GM21367 (cell line): ENCODE data around the gene NUAK2.

Experiments used
- ATAC-seq: cut with Tn5 transposase; IDR thresholded peaks from one replicate; pipeline ENCODE4 v1.9.1; 2021; ENCODE audit not compliant: unreplicated experiment

The NUAK2 gene

DNA sequence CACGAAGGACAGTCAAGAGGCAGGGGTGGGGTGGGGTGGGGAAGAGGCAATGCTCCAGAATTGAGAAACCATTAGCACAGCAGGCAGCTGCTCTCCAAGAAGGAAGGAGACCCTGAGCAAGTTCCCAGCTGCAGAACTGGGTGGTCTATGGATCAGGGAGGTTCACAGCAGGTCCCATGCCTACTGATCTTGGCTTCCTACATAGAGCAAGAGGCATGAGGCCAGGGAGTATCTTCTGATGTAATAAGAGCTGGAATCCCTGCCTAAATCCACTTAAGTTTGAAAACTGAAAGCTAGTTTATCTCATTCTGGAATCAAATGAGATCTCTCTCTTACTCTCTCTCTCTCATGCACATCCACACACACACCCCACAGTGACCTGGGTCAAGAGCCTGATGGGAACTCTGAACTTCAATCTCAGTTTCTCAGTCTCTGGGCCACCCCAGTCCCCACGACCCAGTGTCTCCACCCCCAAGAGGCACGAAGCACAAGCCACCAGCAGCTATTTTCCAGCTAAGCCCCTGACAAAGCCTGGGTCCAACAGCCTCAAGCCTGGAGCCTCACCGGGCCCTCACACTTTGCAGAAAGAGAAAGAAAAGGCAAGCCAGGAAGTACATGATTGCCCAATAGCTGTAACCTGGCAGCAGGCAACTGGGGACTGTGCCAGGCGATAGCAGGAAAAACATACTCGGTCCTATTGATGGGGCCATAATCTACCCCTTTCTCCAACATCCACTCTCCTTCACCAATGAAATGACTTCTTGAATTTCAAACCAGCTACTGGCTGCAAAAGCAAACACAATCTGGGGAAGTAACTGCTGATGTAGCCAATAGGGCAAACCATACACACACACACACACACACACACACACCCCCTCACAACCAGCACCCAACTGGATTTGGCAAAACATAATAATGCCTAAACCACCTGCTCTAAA, 2.2 kb downstream of the NUAK2 start:
- ATAC-seq: no peak

DNA sequence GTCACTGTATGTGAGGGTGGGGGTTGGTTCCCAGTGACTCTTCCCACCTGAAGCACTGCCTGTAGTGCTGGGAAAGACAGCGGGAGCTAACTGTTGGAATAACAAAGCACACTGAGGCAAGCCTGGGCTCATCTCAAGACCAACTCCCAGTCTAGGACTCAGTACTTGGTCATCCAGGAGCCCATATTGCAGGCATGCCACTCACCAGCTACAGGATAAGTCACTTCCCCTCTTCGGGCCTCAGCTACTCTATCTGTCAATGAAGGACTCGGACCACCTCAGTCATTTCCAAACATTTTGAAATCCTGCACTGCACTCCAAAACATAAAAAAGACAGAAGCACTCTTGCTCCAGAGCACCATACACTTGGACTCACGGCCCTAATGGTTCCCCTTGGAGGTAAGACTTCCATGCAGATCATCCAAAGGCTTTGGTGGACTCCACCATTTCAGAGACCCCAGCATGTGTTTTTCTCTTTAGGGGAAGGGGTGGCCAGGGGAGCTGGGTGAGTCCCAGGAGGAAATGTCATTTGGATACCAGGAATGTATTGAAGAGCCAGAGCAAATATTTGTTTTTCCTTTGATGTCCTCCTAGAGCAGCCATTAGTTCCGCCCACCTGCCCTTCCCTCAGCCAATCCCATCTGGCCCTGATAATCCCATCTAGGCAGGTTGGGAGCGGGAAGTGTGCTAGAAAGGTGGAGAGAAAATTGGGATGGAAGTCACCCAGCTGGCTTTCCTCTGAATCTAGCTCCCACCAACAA, 3.1 kb downstream of the NUAK2 start:
- ATAC-seq: no peak

DNA sequence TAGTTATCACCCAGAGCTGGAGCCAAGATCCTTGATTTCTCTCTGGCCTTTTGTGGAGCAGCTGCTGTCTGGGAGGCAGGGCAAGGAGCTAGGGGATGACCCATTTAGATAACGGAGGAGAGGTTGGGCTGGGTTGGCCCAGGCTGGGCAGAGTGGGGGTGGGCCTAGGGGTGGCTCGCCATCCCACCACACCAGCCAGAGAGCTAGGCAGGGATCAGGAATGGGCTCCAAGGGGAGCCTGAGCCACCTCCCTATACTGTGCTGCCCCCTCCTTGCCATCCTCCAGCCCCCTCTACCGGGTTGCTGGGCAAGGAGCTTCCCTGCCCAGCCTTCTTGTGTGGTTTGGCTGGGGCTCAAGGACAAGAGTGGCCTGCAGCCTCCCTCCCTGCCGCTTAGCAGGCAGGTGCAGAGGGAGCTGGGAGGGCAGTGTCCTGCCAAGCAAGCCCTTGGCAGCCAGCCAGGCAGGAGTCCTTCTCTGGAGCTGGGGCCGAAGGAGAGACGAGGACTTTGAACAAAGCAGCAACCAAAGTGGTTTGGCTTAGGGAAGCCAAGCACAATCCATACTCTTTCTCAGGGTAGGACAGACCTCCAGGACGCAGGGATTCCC, 4.1 kb downstream of the NUAK2 start:
- no peak for ATAC-seq

DNA sequence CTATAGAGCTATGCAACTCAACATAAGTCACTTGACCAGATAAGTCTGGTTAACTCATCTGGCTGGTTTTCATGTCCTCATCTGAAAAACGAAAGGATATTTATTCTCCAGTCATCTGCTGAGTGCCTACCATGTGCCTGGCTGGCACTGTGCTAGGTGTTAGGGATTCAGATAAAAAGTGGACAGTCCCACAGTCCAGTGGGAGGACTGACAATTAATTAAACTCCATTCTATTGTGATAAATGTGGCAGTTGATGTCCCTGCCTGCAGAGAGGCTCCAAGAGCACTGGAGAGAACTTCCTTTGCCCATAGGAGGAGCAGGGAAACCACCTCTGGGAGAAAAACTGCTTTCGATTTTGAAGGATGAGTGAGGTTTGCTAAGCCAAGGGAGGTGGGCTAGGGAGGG, 5.4 kb downstream of the NUAK2 start:
- no peak for ATAC-seq

DNA sequence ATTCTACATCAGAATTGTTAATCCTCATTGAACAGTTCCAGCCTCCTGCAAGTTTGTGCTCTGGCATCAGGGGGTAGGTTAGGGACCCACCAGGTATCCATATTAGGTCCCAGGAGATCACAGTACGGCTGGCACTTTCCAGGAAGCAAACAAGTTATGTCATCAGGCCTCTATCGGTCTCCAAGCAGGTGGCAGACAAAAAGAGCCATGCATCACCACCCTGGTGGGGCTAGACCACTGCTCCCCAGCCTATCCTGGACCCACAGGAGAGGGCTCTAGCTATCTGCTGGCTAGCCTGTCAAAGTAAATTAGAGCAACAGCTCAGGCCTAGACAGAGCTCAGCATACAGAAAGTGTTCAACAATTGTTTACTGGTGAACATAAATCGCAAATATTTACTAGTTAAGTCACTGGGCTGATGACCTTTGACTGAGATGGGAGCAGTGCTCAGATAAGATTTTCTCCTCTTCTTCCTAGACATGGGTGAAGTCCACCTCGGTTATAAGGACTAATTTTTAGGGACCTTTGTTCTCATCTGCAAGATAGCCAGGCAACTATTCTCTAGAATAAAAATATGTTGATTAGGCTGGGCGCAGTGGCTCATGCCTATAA, 6.4 kb downstream of the NUAK2 start:
- ATAC-seq: no peak

DNA sequence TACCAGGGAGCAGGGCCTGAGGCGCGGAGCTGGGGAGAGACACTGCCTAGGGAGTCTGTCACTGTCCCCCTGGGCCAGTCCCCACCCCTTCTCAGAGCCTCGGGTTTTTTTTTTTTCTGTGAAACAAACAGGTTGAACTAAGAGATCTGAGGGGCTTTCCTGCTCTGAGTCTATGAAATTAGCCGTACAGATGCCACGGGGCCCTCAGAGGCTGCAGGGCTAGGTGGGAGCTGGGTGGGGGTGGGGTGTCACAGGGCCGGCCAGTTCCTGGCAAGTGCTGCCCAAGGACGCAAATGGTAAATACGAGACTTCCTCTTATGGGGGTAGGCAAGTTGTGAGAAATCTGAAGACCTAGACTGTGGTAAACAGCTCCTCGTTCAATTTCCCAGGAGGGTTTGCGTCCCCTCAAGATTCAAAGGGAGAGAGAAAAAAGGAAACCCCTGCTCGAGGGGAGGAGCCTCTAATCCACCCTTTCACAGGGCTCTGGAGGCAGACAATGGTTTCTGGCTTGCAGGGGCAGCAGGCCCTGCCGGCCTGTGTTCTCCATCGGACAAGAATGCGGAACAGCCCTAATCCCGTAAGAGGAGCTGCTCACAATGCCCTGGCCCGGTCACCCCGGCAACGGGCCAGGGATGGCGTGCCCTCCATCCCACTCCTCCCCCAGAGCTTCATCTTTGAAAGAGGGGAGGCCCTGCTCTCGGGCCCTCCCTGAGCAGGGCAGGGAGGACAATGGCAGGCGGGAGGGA, 7.8 kb downstream of the NUAK2 start:
- no peak for ATAC-seq

DNA sequence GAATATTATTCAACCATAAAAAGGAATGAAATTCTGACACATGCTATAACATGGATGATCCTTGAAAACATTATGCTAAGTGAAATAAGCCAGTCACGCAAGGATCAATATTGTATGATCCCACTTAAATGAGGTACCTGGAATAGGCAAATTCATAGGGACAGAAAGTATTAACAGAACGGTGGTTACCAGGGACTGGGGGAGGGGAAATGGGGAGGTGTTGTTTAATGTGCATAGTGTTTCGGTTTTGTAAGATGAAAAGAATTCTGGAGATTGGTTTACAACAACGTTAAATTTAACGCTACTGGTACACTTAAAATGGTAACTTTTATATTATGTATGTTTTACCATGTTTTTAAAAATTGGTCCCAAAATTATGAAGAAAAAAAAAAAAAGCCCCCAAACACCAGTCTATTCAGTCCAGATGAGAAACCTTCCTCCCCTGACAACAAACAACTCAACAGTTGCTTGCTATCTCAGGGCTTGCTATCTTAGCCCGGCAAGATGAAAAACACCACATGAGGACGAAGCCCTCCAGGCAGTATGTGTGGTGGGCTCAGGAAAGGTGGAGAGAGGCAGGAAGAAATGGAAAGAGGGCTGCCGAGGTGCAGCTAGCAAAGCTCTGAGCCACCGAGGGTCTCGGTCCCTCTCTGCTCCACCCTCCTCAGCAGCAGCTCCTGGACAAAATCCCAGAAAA, 8.5 kb downstream of the NUAK2 start:
- ATAC-seq: no peak

DNA sequence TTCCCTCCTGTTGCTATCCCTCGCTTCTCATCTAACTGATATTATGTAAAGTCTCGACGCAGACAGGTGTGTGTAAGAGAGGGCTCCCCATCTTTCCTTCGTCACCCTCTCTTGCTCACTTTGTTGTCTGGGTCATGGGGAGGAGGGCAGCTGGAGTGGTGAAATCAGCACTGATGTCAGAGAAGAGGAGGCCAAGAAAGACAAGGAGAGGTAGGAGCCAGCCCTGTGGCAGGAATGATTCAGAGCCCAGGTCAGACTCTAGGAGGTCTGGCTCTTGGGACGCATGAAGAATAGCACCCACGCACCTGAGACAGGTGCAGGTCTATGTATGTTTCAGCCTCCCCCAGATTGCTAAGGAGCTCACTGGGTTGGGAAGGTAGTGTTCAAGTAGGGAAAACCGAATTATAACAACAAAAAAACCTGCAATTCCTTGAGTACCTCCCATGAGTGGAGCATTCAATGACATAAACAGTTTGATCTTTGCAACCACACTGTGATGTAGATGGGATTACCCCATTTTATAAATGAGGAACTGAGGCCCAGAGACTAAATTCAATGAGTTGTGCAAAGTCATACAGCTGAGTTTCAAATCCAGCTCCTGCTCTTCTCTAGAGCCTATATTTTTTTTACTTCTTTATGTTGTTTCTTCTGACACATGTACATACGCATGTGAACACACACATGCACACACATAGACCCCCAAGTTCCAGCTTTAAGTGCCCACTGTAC, 10.4 kb downstream of the NUAK2 start:
- no peak for ATAC-seq

DNA sequence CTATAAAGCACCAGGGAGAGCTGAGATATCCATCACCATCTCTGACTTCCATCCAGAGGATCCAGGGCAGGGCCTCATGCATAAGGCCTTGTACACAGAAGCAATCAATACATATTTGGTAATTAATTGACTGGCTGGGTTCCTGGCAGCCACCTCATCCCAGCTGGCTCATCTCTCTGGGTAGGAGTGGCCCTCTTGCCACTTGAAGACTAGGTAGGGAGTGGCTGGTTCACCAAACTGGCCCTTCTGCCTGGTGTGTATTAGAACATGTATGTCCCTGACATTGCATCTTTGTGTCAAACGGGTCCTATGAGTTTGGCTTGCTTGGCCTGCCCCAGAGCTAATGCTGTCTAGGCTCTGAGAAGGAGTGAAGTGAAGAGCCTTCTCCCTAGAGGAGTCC, 11.8 kb downstream of the NUAK2 start:
- ATAC-seq: no peak

DNA sequence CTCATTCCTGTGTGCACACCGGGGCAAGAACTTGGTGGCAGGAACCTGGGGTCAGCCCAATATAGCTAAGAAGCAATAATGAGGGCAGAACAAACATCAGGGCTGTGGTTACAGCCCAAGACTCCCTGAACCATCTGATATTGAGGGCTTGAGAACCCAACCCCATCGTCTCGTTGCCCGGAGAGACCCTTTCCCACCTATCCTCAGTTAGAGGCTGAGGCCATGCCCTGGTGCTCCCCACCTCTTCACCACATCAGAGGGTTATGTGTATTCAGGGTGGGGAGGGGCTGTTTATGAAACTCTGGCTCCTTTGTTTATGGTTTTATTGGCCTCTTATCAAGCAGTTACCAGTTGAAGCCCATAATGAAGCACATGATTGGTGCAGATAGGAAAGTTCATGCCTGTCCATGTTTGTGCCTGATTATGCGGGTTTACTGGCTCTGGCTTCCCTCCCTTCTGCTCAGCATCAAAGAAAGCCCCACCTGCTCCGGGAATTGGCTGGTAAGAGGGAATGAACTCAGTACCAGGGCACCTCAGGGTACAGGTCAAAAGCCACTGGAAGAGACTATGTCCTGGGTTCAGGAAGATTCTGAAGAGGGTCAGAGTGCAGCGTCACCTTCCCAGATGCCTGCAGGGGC, 14.5 kb downstream of the NUAK2 start:
- ATAC-seq: no peak

DNA sequence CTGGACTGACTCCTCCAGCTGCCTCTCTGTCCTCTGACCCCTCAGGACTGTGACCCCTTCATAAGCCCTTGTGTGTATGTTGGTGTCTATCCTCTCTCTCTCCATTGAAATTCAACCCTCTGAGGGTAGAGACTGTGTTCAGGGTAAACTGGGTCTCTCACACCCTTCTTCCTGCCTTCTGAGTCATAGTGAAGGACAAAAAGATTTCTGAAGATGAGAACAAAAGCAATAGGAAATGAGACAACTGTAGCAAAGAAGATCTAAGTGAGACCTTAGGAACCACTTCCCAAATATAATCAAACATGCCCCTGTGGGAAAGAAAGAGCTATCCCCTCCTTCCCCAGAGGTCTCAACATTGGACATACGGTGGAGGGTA, 16.9 kb downstream of the NUAK2 start:
- ATAC-seq: no peak

DNA sequence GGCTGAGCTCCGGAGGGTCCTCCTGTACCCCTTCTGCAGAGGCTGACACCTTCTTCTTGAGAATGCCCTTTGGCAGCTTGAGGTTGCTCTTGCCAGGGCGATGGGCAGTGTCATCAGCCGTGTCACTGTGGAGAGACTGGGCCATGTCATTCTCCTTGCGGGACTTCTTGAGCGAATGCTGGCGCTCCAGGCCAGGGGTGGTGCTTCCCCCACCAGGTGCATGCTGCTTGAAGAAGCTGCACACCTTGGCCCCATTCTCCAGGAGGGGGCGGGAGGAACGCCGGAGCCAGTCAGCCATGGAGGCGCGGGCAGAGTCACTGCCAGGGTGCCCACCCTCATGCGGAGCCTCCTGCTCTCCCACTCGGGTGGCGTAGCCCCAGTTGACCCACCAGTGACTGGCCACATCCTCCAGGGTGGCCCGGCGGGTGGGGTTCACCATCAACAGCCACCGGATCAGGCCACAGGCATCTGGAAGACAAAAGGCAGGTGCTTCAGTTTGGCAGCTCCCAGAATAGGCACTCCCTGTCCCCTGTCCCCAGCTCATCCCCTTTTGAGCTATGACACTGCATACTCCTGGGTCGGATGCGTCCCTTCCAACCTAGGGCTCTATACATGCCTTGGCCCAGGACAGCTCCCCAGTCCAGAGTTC, 17.4 kb downstream of the NUAK2 start:
- ATAC-seq: no peak

DNA sequence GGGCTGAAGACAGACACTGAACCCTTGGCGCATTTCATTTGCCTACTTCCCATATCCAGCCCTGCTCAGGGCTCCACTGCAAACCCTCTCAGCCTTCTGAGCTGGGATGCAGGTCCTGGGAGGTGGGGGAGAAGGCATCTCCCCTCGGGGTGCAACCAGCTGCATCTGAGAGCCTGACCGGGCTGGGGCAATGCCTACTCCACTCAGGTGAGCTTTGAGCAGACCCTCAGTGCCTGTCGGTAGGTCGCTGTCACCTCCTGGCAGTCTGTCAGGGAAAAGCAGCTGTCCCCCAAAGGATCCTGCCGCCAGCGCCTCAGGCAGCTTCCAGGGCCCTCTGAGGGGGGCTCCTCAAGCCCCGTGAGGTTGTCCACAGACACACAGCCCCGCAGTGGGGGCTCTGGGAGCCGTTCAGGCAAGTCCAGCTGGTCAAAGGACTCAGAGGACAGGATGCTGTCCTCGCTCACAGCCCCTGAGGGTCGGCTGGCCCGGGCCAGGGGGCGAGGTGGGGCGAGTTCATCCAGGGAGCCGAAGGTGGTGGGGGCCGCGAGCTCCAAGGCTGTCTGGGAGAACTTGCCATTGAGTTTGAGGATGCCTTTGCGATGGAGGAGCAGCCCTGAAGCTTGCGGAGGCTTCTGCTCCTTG, 18.2 kb downstream of the NUAK2 start:
- ATAC-seq: no peak

DNA sequence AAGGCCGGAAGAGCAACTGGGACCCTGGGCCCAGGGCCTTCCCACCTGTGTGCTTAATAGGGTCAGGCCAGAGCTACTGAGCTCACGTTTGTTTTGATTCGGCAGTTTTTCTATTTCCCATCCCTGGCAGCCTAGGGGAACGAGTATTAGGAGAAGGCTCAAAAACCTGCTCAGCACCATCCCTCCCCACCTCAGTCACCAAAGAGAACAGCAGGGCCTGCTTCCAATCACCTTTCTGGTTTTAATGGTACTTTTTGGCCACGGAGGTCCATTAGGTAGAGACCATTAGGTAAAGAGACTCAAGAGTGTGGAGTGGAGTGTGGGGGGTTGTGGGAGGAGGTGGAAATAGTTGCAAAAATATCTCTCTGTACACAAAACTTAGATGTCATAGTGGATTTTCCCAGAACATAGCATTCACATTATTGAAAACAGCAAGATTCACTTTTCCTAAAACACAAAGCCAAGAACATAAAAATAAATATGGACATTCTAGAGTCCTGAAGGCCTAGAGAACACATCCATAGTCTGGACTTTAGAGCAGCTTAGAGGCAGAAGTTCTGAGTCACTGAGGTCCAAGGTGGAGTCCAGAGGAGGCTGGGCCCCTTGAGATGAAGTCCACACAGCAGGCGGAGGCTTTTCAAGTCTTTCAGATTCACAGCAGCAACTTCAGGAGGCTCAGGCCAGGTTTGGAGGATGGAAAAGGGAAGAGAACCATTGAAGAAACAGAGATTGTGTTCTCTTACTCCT, 19.5 kb downstream of the NUAK2 start:
- ATAC-seq: no peak

DNA sequence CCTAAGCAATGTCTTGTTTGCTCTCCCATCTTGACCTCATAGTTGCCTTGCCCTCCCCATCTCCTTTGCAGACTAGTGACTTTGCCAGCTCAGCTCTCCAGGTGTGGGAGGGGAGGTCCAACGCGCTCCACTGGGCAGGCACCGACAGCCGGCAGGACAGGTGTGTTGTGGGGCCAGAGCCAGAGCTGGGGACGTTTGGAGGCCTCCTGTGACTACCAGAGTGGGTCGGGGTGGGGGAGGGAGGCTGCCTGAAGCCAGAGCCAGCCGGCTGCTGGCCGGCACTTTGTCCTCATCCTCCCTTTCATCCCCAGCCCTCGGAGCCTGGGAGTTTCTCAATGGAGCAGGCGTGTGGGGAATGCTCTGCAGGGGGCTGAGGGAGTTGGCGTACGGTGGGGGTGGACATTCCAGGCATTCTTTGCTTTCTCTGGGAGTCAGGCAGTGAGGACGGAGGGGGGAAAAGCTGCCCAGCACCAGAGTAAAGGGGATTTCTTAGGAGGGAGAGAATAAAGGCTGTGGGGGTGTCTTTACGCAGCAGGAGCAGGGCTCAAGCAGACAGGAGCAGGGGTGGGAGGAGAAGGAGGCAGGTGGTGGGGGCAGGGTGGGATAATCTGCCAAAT, 20.2 kb downstream of the NUAK2 start:
- ATAC-seq: no peak

DNA sequence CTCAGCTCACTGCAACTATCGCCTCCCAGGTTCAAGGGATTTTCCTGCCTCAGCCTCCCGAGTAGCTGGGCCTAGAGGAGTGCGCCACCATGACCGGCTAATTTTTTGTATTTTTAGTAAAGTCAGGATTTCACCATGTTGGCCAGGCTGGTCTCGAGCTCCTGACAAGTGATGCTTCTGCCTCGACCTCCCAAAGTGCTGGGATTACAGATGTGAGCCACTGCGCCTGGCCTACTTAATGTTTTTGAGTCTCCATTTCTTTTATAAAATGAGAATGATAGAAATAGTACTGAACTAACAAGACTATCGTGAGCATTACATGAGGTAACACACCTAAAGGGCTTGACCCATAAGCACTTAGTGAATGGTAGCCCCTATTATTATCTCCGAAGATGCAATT, 21.4 kb downstream of the NUAK2 start:
- no peak for ATAC-seq
